ENCODE data around the gene KANSL3. TPM values are rescaled to one million over a fixed set of nuclear protein-coding genes. Genes with fewer than 3 reads are reported as not detected.
A peak's percentile ranks its signal among the peaks of the same experiment; 100 is the strongest.

The KANSL3 gene
- total and polyA plus RNA-seq, 2 experiments from 2014 or later = 8.9 to 31.4 TPM

GRCh38 chr2:96574364-96574763, 63.7 kb downstream of the KANSL3 start:
- no peak for ATAC-seq
- H3K4me1 ChIP-seq (ENCODE audit: insufficient read depth) = no peaks in the 10 kb centered on the region
- H3F3A ChIP-seq (replicated peaks; ENCODE audit: low read depth) = no peaks in the 10 kb centered on the region
- no peaks in the 10 kb centered on the region for H3K9me3 Mint-ChIP-seq
- no peak overlapping the region for H2AFZ ChIP-seq
- H3K36me3 ChIP-seq (ENCODE audit: insufficient read depth) = no peaks in the 10 kb centered on the region
- H3K27ac ChIP-seq (ENCODE audit: low read depth) = no peak overlapping the region
- no peaks in the 10 kb centered on the region for H3K27me3 ChIP-seq (ENCODE audit: insufficient read depth)
- no peak overlapping the region for H3K4me2 ChIP-seq
- H4K20me1 ChIP-seq (replicated peaks; ENCODE audit: insufficient read depth) = no peaks in the 10 kb centered on the region
- H3K4me1 Mint-ChIP-seq = no peaks in the 10 kb centered on the region
- peaks cover 6% of the 10 kb centered on the region; the same call in 1 of the 2 replicates for H3K9me2 ChIP-seq (ENCODE audit: insufficient read depth)
- no peaks in the 10 kb centered on the region for H3K36me3 Mint-ChIP-seq (ENCODE audit: low read depth)
- no peak overlapping the region for H3K27ac Mint-ChIP-seq
- H3K27me3 Mint-ChIP-seq (ENCODE audit: insufficient read depth, low read depth, poor library complexity) = peaks cover 3% of the 10 kb centered on the region
- no peak for DNase-seq (ENCODE audit: low spot score)
- 0 out of 4 replicates have a peak, but pooled peaks of 1 of the 2 experiments have one; percentile 19 for TF ChIP-seq CTCF (conservative IDR thresholded peaks at IDR 0.05; ENCODE audit: low read depth in 2 of 2)
- no peak for TF ChIP-seq ZNF331 (CRISPR knock-in tag; IDR thresholded peaks at IDR 0.05; ENCODE audit: low read depth)
- TF ChIP-seq EZH2phosphoT487 (IDR thresholded peaks at IDR 0.05; ENCODE audit: unreplicated experiment) = no peak
- TF ChIP-seq REST (IDR thresholded peaks at IDR 0.05; ENCODE audit: unreplicated experiment) = no peak
- H3K79me2 ChIP-seq (replicated peaks; ENCODE audit: insufficient read depth) = no peaks in the 10 kb centered on the region
- H3K4me3 ChIP-seq = no peak overlapping the region
- H3K4me3 Mint-ChIP-seq = no peak overlapping the region

- peaks cover 3% of the 10 kb centered on the region for H3K27me3 Mint-ChIP-seq (ENCODE audit: insufficient read depth, low read depth, poor library complexity)
- Histone ChIP-seq H3K27ac (ENCODE audit: low read depth) (no peak overlapping the region; the same call in 1 of the 2 replicates), H3K4me3 (no peak overlapping the region), H3K4me2 (no peak overlapping the region), H3K4me1 (ENCODE audit: insufficient read depth) (no peaks in the 10 kb centered on the region), H4K20me1 (replicated peaks; ENCODE audit: insufficient read depth) (no peaks in the 10 kb centered on the region), H3F3A (replicated peaks; ENCODE audit: low read depth) (no peaks in the 10 kb centered on the region), H3K27me3 (ENCODE audit: insufficient read depth) (no peaks in the 10 kb centered on the region), H2AFZ (no peak overlapping the region), H3K79me2 (replicated peaks; ENCODE audit: insufficient read depth) (no peaks in the 10 kb centered on the region), H3K36me3 (ENCODE audit: insufficient read depth) (no peaks in the 10 kb centered on the region), H3K9me2 (ENCODE audit: insufficient read depth) (peaks cover 8% of the 10 kb centered on the region)
- no peaks in the 10 kb centered on the region for H3K36me3 Mint-ChIP-seq (ENCODE audit: low read depth)
- peaks cover 8% of the 10 kb centered on the region for H3K4me1 Mint-ChIP-seq
- no peak overlapping the region for H3K4me3 Mint-ChIP-seq
- H3K27ac Mint-ChIP-seq = no peak overlapping the region
- no peaks in the 10 kb centered on the region for H3K9me3 Mint-ChIP-seq
- DNase-seq (ENCODE audit: low spot score) = no peak
- no peak for ATAC-seq
- TF ChIP-seq STAT1 (IDR thresholded peaks at IDR 0.05; ENCODE audit: unreplicated experiment) (no peak), POLR2AphosphoS5 (IDR thresholded peaks at IDR 0.05; ENCODE audit: low read depth) (no peak), ZNF331 (CRISPR knock-in tag; IDR thresholded peaks at IDR 0.05; ENCODE audit: low read depth) (no peak), NANOG (IDR thresholded peaks at IDR 0.05; ENCODE audit: borderline replicate concordance) (no peak), REST (IDR thresholded peaks at IDR 0.05; ENCODE audit: unreplicated experiment) (no peak), CREB1 (CRISPR knock-in tag; IDR thresholded peaks at IDR 0.05; ENCODE audit: low read depth) (no peak)
Observed at GRCh38 chr2:96568094-96568493, 70.0 kb downstream of the KANSL3 start.
